ENCODE results near the gene SORL1-AS1.

Gene SORL1-AS1

DNA sequence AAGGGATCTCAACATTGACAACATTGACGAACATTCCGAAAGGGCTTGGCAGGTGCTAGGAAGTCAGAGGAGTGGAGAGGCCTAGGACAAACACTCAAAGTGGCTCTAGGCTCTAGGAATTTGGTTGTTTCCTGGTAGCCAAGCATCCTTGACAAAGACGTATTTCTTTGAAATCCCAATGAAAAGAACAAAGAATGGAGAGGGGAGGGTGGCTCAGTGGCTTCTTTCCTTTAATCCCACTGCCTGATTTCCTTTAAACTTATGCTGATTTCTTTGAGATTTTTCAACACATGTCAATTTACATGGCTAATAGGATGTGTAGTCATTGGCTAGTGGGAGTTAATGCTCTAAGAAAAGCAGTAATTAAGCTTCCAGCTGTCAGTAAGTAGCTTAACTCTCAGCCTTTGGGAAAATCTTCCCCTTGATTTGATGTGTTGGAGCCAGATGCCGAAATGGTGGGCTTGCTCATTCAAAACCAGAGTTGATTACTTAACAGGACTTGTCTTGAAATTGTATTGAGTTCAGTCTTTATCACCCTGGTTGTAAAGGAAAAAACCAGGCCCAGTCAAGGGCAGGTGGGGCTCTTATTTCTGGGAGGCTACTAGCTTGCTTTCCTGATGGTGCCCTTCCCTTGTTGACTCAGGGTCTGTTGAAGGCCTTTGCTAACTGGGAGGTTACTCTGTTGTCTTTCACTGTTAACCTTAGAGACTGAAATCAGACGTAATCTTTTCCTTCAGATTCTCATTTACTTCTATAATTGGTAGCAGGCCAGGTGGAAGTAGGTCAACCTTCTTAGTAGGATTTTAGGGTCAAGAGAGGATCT, 44.6 kb upstream of the SORL1-AS1 start (continued):
- TF ChIP-seq RUNX3 (IDR thresholded peaks at IDR 0.05; ENCODE audit: low read length) (no peak), NFIC (IDR thresholded peaks at IDR 0.05; ENCODE audit: low read depth, low read length) (no peak), ETV6 (conservative IDR thresholded peaks at IDR 0.05 in 1 of 2, IDR thresholded peaks at IDR 0.05 in 1 of 2; ENCODE audit: borderline replicate concordance in 1 of 2, low read depth in 1 of 2) (no peak), BMI1 (IDR thresholded peaks at IDR 0.05; ENCODE audit: borderline replicate concordance) (no peak), CREM (IDR thresholded peaks at IDR 0.05; ENCODE audit: low read depth) (no peak), SMAD5 (IDR thresholded peaks at IDR 0.05; ENCODE audit: low read depth) (no peak)
- TF ChIP-seq, protein P1, sequence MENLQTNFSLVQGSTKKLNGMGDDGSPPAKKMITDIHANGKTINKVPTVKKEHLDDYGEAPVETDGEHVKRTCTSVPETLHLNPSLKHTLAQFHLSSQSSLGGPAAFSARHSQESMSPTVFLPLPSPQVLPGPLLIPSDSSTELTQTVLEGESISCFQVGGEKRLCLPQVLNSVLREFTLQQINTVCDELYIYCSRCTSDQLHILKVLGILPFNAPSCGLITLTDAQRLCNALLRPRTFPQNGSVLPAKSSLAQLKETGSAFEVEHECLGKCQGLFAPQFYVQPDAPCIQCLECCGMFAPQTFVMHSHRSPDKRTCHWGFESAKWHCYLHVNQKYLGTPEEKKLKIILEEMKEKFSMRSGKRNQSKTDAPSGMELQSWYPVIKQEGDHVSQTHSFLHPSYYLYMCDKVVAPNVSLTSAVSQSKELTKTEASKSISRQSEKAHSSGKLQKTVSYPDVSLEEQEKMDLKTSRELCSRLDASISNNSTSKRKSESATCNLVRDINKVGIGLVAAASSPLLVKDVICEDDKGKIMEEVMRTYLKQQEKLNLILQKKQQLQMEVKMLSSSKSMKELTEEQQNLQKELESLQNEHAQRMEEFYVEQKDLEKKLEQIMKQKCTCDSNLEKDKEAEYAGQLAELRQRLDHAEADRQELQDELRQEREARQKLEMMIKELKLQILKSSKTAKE (IDR thresholded peaks at IDR 0.05; ENCODE audit: low read depth, poor library complexity, severe bottlenecking), result no peak

DNA sequence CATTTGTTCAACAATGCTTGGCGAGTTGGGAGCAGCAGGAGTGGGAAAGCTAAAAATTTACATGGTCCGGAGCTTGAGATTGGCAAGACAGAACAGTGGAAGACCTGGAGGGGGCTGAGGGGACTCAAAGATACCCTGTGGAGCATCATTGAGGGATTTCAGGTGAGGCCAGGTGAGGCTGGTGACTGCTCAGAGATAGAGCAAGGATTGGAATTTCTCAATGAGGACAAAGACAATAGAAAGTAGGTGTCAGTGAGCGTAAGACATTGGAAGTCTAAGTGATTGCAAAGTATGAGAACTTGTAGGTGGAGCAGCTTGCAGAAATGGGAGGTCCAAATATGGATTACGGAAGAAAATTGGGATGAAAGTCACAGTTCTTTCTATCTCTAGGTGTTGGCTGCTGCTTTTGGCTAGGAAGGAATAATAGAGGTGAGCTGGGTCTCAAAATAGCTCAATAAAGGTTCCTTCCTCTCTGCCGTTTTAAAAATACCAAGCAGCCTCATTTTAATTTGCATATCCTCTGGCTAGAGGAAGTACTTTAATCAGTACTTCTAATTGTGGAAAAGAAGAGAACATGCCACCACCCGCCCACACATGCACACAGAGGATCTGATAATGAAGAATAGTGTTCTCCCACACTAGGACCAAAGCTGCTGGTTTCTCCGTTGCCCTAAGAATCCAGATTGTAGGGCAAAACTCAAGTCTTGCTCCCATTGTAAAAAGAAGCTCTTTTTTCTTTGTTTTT, 41.8 kb upstream of the SORL1-AS1 start:
- peak; percentile 69 for DNase-seq (ENCODE audit: low read depth, low spot score)
- Histone ChIP-seq H3K79me2 (ENCODE audit: control insufficient read depth, insufficient read depth, low read length) (peaks cover 23% of the 10 kb centered on the region), H3K27ac (ENCODE audit: control insufficient read depth, insufficient read depth) (peak overlapping the region; percentile 66), H3K27me3 (replicated peaks in 1 of 2; ENCODE audit: control insufficient read depth in 2 of 2, insufficient read depth in 2 of 2, low read length in 1 of 2) (no peaks in the 10 kb centered on the region), H3K9me3 (replicated peaks; ENCODE audit: control insufficient read depth, insufficient read depth, low read length) (no peaks in the 10 kb centered on the region; the same call in 2 of the 3 replicates), H3K36me3 (ENCODE audit: control insufficient read depth in 2 of 2, insufficient read depth in 2 of 2, low read length in 1 of 2) (peaks cover 19 to 59% of the 10 kb centered on the region in 2 experiments), H4K20me1 (ENCODE audit: control insufficient read depth, insufficient read depth) (no peaks in the 10 kb centered on the region), H3K4me1 (ENCODE audit: control insufficient read depth, insufficient read depth, low read length) (peaks cover 32% of the 10 kb centered on the region), H3K9ac (ENCODE audit: control insufficient read depth, insufficient read depth, low read length) (no peak overlapping the region; the same call in 1 of the 2 replicates), H3K4me3 (peak overlapping the region; percentile 24), H3K4me2 (ENCODE audit: control insufficient read depth, insufficient read depth) (peak overlapping the region; percentile 70), H2AFZ (ENCODE audit: control insufficient read depth, low read depth, low read length) (no peak overlapping the region)
- 28% methylated on average over 7 of the region's 7 CpGs for WGBS (ENCODE audit: insufficient coverage, insufficient replicate concordance, low lambda C conversion rate, missing lambda C conversion rate)
- peak; percentile 87 for ATAC-seq
- ChIA-PET CTCF (interaction anchor here (0.7 to 3.0 kb wide), 15 partner anchors 11 to 180 kb away, joined by 3 to 17 read pairs (median 5); partner anchors contain the start of genes SORL1 and SORL1-AS1), SMC1A (ENCODE audit: uncharacterized antibody, unreplicated experiment) (interaction anchor here (0.8 to 5.1 kb wide), 33 partner anchors 11 to 202 kb away, joined by 3 to 34 read pairs (median 4); partner anchors contain the start of gene SC5D), RAD21 (ENCODE audit: unreplicated experiment) (interaction anchor here (0.6 to 3.5 kb wide), 23 partner anchors 11 to 175 kb away, joined by 3 to 57 read pairs (median 4); partner anchors contain the start of gene SORL1-AS1), POLR2A (interaction anchor here (0.9 to 4.0 kb wide), 10 partner anchors 11 to 201 kb away, joined by 3 to 17 read pairs (median 4); no protein-coding TSS in a partner anchor)
- intact Hi-C loops (cut with micrococcal nuclease; ENCODE audit: unreplicated experiment), result no loop called here
- in situ Hi-C loops (cut with MboI), result no loop called here
- BruUV-seq (replicated peaks), result no TSS peak
- FAIRE-seq, result peak; percentile 75
- no peak for TF ChIP-seq KAT2A (conservative IDR thresholded peaks at IDR 0.05; ENCODE audit: control insufficient read depth, low read depth, low read length)
- TF ChIP-seq, protein P2, sequence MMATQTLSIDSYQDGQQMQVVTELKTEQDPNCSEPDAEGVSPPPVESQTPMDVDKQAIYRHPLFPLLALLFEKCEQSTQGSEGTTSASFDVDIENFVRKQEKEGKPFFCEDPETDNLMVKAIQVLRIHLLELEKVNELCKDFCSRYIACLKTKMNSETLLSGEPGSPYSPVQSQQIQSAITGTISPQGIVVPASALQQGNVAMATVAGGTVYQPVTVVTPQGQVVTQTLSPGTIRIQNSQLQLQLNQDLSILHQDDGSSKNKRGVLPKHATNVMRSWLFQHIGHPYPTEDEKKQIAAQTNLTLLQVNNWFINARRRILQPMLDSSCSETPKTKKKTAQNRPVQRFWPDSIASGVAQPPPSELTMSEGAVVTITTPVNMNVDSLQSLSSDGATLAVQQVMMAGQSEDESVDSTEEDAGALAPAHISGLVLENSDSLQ (IDR thresholded peaks at IDR 0.05), result no peak
- no peak for TF ChIP-seq POLR2A (IDR thresholded peaks at IDR 0.05; ENCODE audit: low read depth, low read length)
- no peak for TF ChIP-seq ZZZ3 (IDR thresholded peaks at IDR 0.05; ENCODE audit: control insufficient read depth, insufficient read length, low read depth)
- no peak for TF ChIP-seq RFX5 (IDR thresholded peaks at IDR 0.05; ENCODE audit: low read depth, low read length)
- TF ChIP-seq, protein P1 (IDR thresholded peaks at IDR 0.05; ENCODE audit: low read depth, poor library complexity, severe bottlenecking), result peak; percentile 28
- TF ChIP-seq ETV6 (conservative IDR thresholded peaks at IDR 0.05 in 1 of 2, IDR thresholded peaks at IDR 0.05 in 1 of 2; ENCODE audit: borderline replicate concordance in 1 of 2, low read depth in 1 of 2), result peak in 1 of 2 experiments; percentile 93; a peak in 2 of 4 replicates
- no peak for TF ChIP-seq SIX5 (IDR thresholded peaks at IDR 0.05; ENCODE audit: low read depth, low read length, severe bottlenecking)
- no peak for TF ChIP-seq RCOR1 (conservative IDR thresholded peaks at IDR 0.05; ENCODE audit: low read depth, low read length)
